ENCODE results near the gene IRGC.
A peak's percentile ranks its signal among the peaks of the same experiment; 100 is the strongest.

Gene IRGC

GRCh38 chr19:43700395-43701000 lies 15.4 kb upstream of the IRGC start:
- peak overlapping the region; percentile 84 for H3K27ac ChIP-seq (ENCODE audit: poor library complexity, severe bottlenecking)
- no peak for DNase-seq (ENCODE audit: low spot score)

GRCh38 chr19:43704002-43704705 lies 11.7 kb upstream of the IRGC start:
- ATAC-seq (ENCODE audit: low read depth), result no peak
- Histone ChIP-seq H3K27ac (ENCODE audit: poor library complexity, severe bottlenecking) (peak overlapping the region; percentile 84), H3K4me3 (ENCODE audit: severe bottlenecking) (no peak overlapping the region), H3K9me3 (ENCODE audit: severe bottlenecking) (no peaks in the 10 kb centered on the region), H3K36me3 (ENCODE audit: low read depth) (no peaks in the 10 kb centered on the region), H3K27me3 (ENCODE audit: insufficient read depth, poor library complexity, severe bottlenecking) (no peaks in the 10 kb centered on the region), H3K4me1 (ENCODE audit: insufficient read depth, poor library complexity, severe bottlenecking) (peaks cover 30% of the 10 kb centered on the region)
- no peak for TF ChIP-seq CTCF (IDR thresholded peaks at IDR 0.05; ENCODE audit: poor library complexity, severe bottlenecking)
- no peak for DNase-seq (ENCODE audit: low spot score)

More at GRCh38 chr19:43700395-43701000, 15.4 kb upstream of the IRGC start:
- H3K4me1 ChIP-seq (ENCODE audit: insufficient read depth, poor library complexity, severe bottlenecking), result peaks cover 30% of the 10 kb centered on the region
- H3K9me3 ChIP-seq (ENCODE audit: severe bottlenecking), result peaks cover 7% of the 10 kb centered on the region
- H3K4me3 ChIP-seq (ENCODE audit: severe bottlenecking), result no peak overlapping the region
- ATAC-seq (ENCODE audit: low read depth), result peak; percentile 28; the same call in 2 of the 3 replicates
- H3K36me3 ChIP-seq (ENCODE audit: low read depth), result no peaks in the 10 kb centered on the region
- no peak for TF ChIP-seq CTCF (IDR thresholded peaks at IDR 0.05; ENCODE audit: poor library complexity, severe bottlenecking)
- no peaks in the 10 kb centered on the region for H3K27me3 ChIP-seq (ENCODE audit: insufficient read depth, poor library complexity, severe bottlenecking)

- peaks cover 22% of the 10 kb centered on the region for H3K4me1 ChIP-seq (ENCODE audit: insufficient read depth, poor library complexity, severe bottlenecking)
- ATAC-seq (ENCODE audit: low read depth) (no peak), DNase-seq (ENCODE audit: low spot score) (no peak)
- H3K36me3 ChIP-seq (ENCODE audit: low read depth), result no peaks in the 10 kb centered on the region
- no peak overlapping the region for H3K27ac ChIP-seq (ENCODE audit: poor library complexity, severe bottlenecking)
- H3K27me3 ChIP-seq (ENCODE audit: insufficient read depth, poor library complexity, severe bottlenecking), result no peaks in the 10 kb centered on the region
- H3K9me3 ChIP-seq (ENCODE audit: severe bottlenecking), result no peaks in the 10 kb centered on the region
- no peak for TF ChIP-seq CTCF (IDR thresholded peaks at IDR 0.05; ENCODE audit: poor library complexity, severe bottlenecking)
- H3K4me3 ChIP-seq (ENCODE audit: severe bottlenecking), result no peak overlapping the region
These were observed 10.1 kb upstream of the IRGC start for GRCh38 chr19:43705729-43706128.

GRCh38 chr19:43707158-43707712 lies 8.6 kb upstream of the IRGC start:
- H3K4me1 ChIP-seq (ENCODE audit: insufficient read depth, poor library complexity, severe bottlenecking), result peaks cover 9% of the 10 kb centered on the region
- no peaks in the 10 kb centered on the region for H3K9me3 ChIP-seq (ENCODE audit: severe bottlenecking)
- ATAC-seq (ENCODE audit: low read depth) (no peak), DNase-seq (ENCODE audit: low spot score) (no peak)
- H3K27ac ChIP-seq (ENCODE audit: poor library complexity, severe bottlenecking), result no peak overlapping the region
- H3K36me3 ChIP-seq (ENCODE audit: low read depth), result no peaks in the 10 kb centered on the region
- H3K4me3 ChIP-seq (ENCODE audit: severe bottlenecking), result no peak overlapping the region
- H3K27me3 ChIP-seq (ENCODE audit: insufficient read depth, poor library complexity, severe bottlenecking), result no peaks in the 10 kb centered on the region
- no peak for TF ChIP-seq CTCF (IDR thresholded peaks at IDR 0.05; ENCODE audit: poor library complexity, severe bottlenecking)

- no peak for TF ChIP-seq CTCF (IDR thresholded peaks at IDR 0.05; ENCODE audit: poor library complexity, severe bottlenecking)
- no peaks in the 10 kb centered on the region for H3K36me3 ChIP-seq (ENCODE audit: low read depth)
- no peak for DNase-seq (ENCODE audit: low spot score)
- no peak for ATAC-seq (ENCODE audit: low read depth)
- no peaks in the 10 kb centered on the region for H3K27me3 ChIP-seq (ENCODE audit: insufficient read depth, poor library complexity, severe bottlenecking)
- no peaks in the 10 kb centered on the region for H3K9me3 ChIP-seq (ENCODE audit: severe bottlenecking)
- H3K27ac ChIP-seq (ENCODE audit: poor library complexity, severe bottlenecking), result no peak overlapping the region
- H3K4me1 ChIP-seq (ENCODE audit: insufficient read depth, poor library complexity, severe bottlenecking), result no peaks in the 10 kb centered on the region
- no peak overlapping the region for H3K4me3 ChIP-seq (ENCODE audit: severe bottlenecking)
These were observed 7.2 kb upstream of the IRGC start for GRCh38 chr19:43708716-43709115.
